GM19351 (cell line): Measurements from ENCODE around the gene SC5D.

Experiments
- ATAC-seq: cut with Tn5 transposase; IDR thresholded peaks from one replicate; pipeline ENCODE4 v1.9.1; 2021; ENCODE audit warnings: mild to moderate bottlenecking, moderate library complexity; ENCODE audit not compliant: unreplicated experiment

Gene SC5D

DNA sequence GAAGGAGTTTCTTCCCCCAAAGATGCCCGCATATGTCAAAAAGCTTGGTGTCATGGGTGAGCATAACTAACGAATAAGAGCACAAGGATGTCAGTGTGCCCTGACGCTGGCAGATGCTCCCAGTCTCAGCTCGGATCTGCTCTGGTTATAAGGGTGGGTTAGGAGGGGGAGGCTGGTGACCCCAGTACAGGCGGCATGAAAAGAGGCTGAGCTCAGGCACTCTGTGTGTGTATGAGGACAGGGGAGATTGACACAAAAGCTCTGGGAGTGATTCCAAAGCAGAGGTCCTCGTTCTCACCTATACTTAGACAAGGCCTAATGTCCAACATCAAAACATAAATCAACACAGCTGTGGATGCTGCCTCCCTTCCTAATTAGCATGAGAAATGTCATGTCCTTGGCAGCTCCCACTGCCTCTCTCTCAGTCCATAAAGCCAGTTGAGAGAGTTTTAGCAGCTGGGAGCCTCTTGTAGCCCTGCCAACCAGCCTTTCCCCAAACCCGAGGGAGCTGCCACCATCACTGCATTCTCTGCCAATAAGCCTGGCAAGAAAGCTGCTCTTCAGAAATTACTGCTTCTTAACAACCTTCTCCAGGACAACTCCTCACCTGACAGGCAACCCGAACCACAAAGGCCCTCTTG lies 59.8 kb downstream of the SC5D start:
- no peak for ATAC-seq

GRCh38 chr11:121354192-121354591 lies 61.6 kb downstream of the SC5D start:
- no peak for ATAC-seq

DNA sequence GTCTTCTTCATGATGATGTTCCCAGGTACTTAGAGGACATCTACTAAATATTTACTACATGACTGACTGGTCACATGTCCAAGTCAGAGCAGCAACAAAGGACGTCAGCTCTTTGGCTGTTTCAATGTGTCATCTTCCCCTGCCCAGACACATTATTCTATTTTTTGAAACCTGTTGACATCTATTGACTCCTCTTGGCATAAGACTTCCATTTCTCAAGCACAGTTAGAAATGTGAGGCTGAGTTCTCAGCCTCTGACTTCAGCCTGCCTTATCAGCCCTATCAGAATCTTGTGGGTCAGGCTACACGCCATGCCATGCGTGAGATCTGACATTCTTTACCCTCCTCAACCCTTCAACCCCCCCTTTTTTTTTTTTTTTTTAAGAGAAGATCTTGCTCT lies 63.8 kb downstream of the SC5D start:
- no peak for ATAC-seq
